ENCODE results near the gene KYNU.

KYNU gene

DNA sequence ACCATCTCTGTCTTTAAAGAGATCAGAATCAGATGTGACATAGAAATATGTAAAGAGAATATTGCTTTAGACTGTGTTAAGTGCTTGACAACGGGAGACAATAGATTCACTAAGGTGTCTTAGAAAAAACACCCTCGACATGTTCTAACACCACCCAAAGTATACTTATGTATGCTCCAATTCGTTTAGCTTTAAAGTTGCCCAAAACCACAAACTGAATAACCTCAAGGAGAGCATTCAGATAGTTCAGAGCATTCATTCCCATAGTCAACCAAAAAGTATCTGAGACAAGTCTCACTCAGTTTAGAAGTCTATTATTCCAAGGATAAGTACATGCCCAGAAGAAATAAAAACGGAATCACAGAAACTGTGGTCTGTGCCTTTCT lies 96.4 kb downstream of the KYNU start:
- no peaks in the 10 kb centered on the region for H3K27me3 Mint-ChIP-seq
- H3K4me1 Mint-ChIP-seq (ENCODE audit: low read depth): peaks cover 17% of the 10 kb centered on the region
- H3K4me3 Mint-ChIP-seq: no peak overlapping the region
- intact Hi-C loops (cut with micrococcal nuclease): no loop called here
- H3K27ac Mint-ChIP-seq: no peak overlapping the region
- no peaks in the 10 kb centered on the region for H3K9me3 Mint-ChIP-seq
- H3K36me3 Mint-ChIP-seq (ENCODE audit: low read depth): peaks cover 82% of the 10 kb centered on the region

GRCh38 chr2:142974288-142975024 lies 97.0 kb downstream of the KYNU start:
- no peaks in the 10 kb centered on the region for H3K27me3 Mint-ChIP-seq
- no peak overlapping the region for H3K4me3 Mint-ChIP-seq
- H3K9me3 Mint-ChIP-seq: no peaks in the 10 kb centered on the region
- H3K36me3 Mint-ChIP-seq (ENCODE audit: low read depth): peaks cover 81% of the 10 kb centered on the region
- intact Hi-C loops (cut with micrococcal nuclease): no loop called here
- peaks cover 21% of the 10 kb centered on the region for H3K4me1 Mint-ChIP-seq (ENCODE audit: low read depth)
- peak overlapping the region; percentile 39 for H3K27ac Mint-ChIP-seq

DNA sequence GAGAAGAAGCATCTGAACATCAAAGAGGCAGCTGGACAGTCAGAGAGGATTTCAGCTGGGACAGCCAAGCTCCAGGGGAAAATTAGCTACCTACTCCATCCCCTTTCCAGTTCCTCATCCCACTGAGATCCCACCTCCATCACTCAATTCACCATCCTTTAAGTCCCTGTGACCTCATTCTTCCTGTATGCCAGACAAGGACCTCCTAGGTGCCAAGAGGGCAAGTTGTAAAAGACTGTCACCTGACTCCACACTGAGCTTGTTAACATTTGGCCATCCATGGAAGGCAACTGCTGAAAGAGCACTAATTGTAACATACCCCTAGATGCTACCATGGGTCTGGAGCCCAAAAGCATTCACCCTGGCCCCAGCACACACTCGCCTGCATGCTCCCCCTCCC lies 97.8 kb downstream of the KYNU start:
- H3K27ac Mint-ChIP-seq: peak overlapping the region; percentile 39
- no peak overlapping the region for H3K4me3 Mint-ChIP-seq
- H3K27me3 Mint-ChIP-seq: no peaks in the 10 kb centered on the region
- peaks cover 23% of the 10 kb centered on the region for H3K4me1 Mint-ChIP-seq (ENCODE audit: low read depth)
- H3K36me3 Mint-ChIP-seq (ENCODE audit: low read depth): peaks cover 76% of the 10 kb centered on the region
- no peaks in the 10 kb centered on the region for H3K9me3 Mint-ChIP-seq
- intact Hi-C loops (cut with micrococcal nuclease): no loop called here

DNA sequence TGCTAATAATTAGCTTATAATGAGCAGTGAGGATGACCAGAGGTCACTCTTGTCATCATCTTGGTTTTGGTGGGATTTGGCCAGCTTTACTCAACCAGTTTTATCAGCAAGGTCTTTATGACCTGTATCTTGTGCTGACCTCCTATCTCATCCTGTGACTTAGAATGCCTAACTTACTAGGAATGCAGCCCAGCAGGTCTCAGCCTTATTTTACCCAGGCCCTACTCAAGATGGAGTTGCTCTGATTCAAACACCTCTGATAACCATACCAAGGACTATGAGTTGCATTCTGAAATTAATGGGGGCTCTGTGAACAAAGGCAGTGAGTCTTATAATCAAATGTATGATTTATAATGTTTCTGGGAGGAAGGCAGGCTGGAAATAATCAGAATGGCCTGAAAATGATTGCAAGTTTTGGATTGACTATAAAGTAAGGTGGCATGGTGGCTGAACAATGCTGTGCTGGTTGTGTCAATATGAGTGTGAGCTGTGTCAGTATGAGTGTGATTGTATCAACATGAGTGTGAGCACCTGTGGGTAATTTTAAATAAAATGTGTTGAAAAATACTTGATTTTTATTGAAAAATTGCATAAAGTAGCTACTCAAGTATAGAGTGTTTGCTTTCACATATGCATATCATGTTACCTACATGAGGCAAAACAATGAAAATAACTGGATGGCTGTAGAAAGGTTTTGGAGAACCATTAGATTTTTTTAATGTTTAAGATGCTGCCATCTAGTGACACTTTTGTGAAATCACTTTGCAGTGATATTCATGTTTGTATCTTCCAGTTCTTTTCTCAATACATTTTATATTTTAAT lies 103.0 kb downstream of the KYNU start:
- Mint-ChIP-seq H3K27ac (peak overlapping the region; percentile 26), H3K4me3 (no peak overlapping the region), H3K27me3 (no peaks in the 10 kb centered on the region), H3K4me1 (ENCODE audit: low read depth) (peaks cover 15% of the 10 kb centered on the region), H3K36me3 (ENCODE audit: low read depth) (peaks cover 39% of the 10 kb centered on the region), H3K9me3 (no peaks in the 10 kb centered on the region)
- intact Hi-C loops (cut with micrococcal nuclease): loop anchor here (10.0 kb wide), 1 partner anchor 186 kb away; no protein-coding TSS in a partner anchor

- Mint-ChIP-seq H3K4me1 (ENCODE audit: low read depth) (peaks cover 15% of the 10 kb centered on the region), H3K36me3 (ENCODE audit: low read depth) (peaks cover 33% of the 10 kb centered on the region), H3K27ac (no peak overlapping the region), H3K4me3 (no peak overlapping the region), H3K27me3 (no peaks in the 10 kb centered on the region), H3K9me3 (no peaks in the 10 kb centered on the region)
- intact Hi-C loops (cut with micrococcal nuclease): loop anchor here (10.0 kb wide), 1 partner anchor 186 kb away; no protein-coding TSS in a partner anchor
Observed at GRCh38 chr2:142981069-142981378, 103.6 kb downstream of the KYNU start.

- intact Hi-C loops (cut with micrococcal nuclease): loop anchor here (10.0 kb wide), 1 partner anchor 187 kb away; no protein-coding TSS in a partner anchor
- Mint-ChIP-seq H3K4me1 (ENCODE audit: low read depth) (peaks cover 15% of the 10 kb centered on the region), H3K36me3 (ENCODE audit: low read depth) (peaks cover 26% of the 10 kb centered on the region), H3K27ac (no peak overlapping the region), H3K4me3 (no peak overlapping the region), H3K9me3 (no peaks in the 10 kb centered on the region), H3K27me3 (no peaks in the 10 kb centered on the region)
Observed at GRCh38 chr2:142981756-142982155, 104.3 kb downstream of the KYNU start.

DNA sequence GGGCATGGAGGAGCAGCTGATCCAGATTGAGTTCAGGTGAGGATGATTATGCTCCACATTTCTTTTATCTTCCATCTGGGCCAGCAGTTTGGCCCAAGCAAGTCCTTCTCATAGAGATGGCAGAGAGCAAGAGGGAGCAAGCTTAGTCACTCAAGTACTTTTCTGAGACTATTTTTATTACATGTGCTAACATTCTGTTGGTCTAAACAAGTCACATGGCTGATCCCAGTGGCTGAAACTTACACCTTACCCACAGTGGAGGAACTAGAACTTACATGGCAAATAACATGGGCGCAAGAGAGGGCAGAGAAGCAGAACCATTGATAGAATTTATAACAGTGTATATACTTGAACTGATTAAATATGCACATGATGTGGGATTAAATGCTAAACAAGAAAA lies 105.7 kb downstream of the KYNU start:
- H3K9me3 Mint-ChIP-seq: no peaks in the 10 kb centered on the region
- no peak overlapping the region for H3K27ac Mint-ChIP-seq
- peaks cover 25% of the 10 kb centered on the region for H3K36me3 Mint-ChIP-seq (ENCODE audit: low read depth)
- H3K27me3 Mint-ChIP-seq: no peaks in the 10 kb centered on the region
- intact Hi-C loops (cut with micrococcal nuclease): loop anchor here (10.0 kb wide), 1 partner anchor 188 kb away; no protein-coding TSS in a partner anchor
- H3K4me1 Mint-ChIP-seq (ENCODE audit: low read depth): peaks cover 15% of the 10 kb centered on the region
- H3K4me3 Mint-ChIP-seq: no peak overlapping the region

GRCh38 chr2:142984657-142985056 lies 107.2 kb downstream of the KYNU start:
- peaks cover 26% of the 10 kb centered on the region for H3K36me3 Mint-ChIP-seq (ENCODE audit: low read depth)
- H3K27ac Mint-ChIP-seq: no peak overlapping the region
- peaks cover 19% of the 10 kb centered on the region for H3K4me1 Mint-ChIP-seq (ENCODE audit: low read depth)
- intact Hi-C loops (cut with micrococcal nuclease): loop anchor here (10.0 kb wide), 1 partner anchor 190 kb away; no protein-coding TSS in a partner anchor
- no peaks in the 10 kb centered on the region for H3K27me3 Mint-ChIP-seq
- H3K9me3 Mint-ChIP-seq: no peaks in the 10 kb centered on the region
- H3K4me3 Mint-ChIP-seq: no peak overlapping the region

DNA sequence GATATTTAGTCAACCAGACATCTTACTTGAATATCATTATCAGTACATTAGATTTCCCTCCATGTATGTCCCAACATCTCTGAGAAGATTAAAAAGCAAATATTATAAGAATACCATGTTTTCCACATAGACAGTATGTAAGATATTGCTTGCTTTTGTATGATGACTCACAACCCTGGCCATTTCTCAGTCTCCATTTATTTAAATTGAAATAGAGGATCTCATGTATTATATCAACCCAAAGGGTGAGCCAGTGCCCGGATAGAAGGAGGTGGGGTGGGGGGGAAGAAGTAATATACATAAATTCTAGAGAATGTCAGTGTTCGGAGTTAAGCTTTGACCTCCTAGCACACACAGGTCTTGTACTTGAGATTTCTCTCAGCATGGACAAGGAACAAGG lies 109.6 kb downstream of the KYNU start:
- H3K36me3 Mint-ChIP-seq (ENCODE audit: low read depth): peaks cover 35% of the 10 kb centered on the region
- no peak overlapping the region for H3K4me3 Mint-ChIP-seq
- H3K9me3 Mint-ChIP-seq: no peaks in the 10 kb centered on the region
- intact Hi-C loops (cut with micrococcal nuclease): loop anchor here (10.0 kb wide), 1 partner anchor 192 kb away; no protein-coding TSS in a partner anchor
- H3K27me3 Mint-ChIP-seq: no peaks in the 10 kb centered on the region
- peaks cover 14% of the 10 kb centered on the region for H3K4me1 Mint-ChIP-seq (ENCODE audit: low read depth)
- H3K27ac Mint-ChIP-seq: no peak overlapping the region

DNA sequence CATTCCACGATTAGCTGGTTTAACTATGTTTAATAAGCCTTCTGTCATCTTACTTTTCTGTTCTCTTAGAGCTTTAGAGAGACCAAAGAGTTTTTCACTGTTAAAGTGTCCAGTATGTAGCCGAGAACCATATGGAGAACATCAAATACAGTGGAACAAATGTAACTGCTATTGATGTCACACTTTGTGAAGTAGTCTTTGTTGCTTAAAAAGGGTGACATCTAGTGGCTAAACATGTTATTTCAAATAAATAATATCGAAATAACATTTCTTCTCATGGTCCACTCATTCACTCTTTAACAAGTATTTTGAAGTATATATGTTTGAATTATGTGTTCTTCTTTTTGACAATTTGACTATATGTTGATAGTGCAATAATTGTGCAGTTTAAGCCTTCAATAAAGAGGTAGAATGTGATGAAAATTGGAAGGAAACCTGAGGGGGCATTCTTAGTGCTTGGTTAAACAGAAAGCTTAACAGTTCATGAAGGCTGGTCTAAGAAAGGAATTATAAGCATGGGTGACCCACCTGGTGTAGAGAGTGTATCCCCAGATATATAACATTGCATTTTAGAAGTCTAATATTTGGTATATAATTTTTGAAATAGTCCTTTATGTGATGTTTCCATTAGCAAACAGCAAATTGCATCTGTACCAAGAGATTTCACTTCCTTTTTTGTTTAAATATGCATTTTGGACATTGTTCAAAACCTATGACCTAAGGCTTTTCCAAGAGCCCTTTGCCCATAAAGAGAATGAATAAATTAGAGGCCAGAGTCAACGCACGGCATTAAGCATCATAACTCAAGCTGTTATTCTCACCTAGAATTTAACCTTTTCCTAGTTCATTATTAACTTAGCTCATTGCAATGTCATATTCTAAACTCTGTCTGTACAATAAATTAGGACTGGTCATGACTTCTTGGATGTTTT lies 112.1 kb downstream of the KYNU start:
- Mint-ChIP-seq H3K36me3 (ENCODE audit: low read depth) (peaks cover 35% of the 10 kb centered on the region), H3K27me3 (no peaks in the 10 kb centered on the region), H3K9me3 (no peaks in the 10 kb centered on the region), H3K4me1 (ENCODE audit: low read depth) (peaks cover 9% of the 10 kb centered on the region), H3K4me3 (no peak overlapping the region), H3K27ac (no peak overlapping the region)
- intact Hi-C loops (cut with micrococcal nuclease): loop anchor here (2.0 to 10.0 kb wide), 2 partner anchors 195 to 307 kb away; no protein-coding TSS in a partner anchor

- H3K27ac Mint-ChIP-seq: no peak overlapping the region
- H3K9me3 Mint-ChIP-seq: no peaks in the 10 kb centered on the region
- intact Hi-C loops (cut with micrococcal nuclease): no loop called here
- no peaks in the 10 kb centered on the region for H3K27me3 Mint-ChIP-seq
- H3K4me1 Mint-ChIP-seq (ENCODE audit: low read depth): peaks cover 9% of the 10 kb centered on the region
- no peak overlapping the region for H3K4me3 Mint-ChIP-seq
- peaks cover 42% of the 10 kb centered on the region for H3K36me3 Mint-ChIP-seq (ENCODE audit: low read depth)
Observed at GRCh38 chr2:142991295-142991694, 113.8 kb downstream of the KYNU start.

DNA sequence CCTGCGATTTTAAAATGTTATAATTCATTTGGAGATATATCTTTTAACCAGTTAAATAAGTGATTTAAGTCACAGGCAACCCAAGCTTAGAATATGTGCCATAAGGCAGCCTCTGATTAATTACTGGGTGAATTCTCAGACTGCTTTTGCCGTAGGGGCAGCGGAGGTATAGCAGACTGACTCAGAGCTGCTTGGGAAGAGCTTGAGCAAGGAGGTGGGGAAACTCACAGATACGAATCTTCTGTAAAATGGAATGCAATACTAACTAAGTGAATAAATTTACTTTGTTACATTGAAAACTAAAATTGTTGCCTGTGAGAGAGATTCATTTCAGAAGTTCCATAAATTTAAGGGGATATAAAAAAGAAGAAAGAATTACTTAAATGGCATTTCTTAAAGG lies 115.4 kb downstream of the KYNU start:
- Mint-ChIP-seq H3K4me3 (no peak overlapping the region), H3K9me3 (no peaks in the 10 kb centered on the region), H3K27ac (no peak overlapping the region), H3K27me3 (no peaks in the 10 kb centered on the region), H3K36me3 (ENCODE audit: low read depth) (peaks cover 46% of the 10 kb centered on the region), H3K4me1 (ENCODE audit: low read depth) (peaks cover 9% of the 10 kb centered on the region)
- intact Hi-C loops (cut with micrococcal nuclease): no loop called here

GRCh38 chr2:142993771-142994170 lies 116.3 kb downstream of the KYNU start:
- Mint-ChIP-seq H3K27me3 (no peaks in the 10 kb centered on the region), H3K27ac (no peak overlapping the region), H3K36me3 (ENCODE audit: low read depth) (peaks cover 47% of the 10 kb centered on the region), H3K9me3 (no peaks in the 10 kb centered on the region), H3K4me1 (ENCODE audit: low read depth) (peaks cover 7% of the 10 kb centered on the region), H3K4me3 (no peak overlapping the region)
- intact Hi-C loops (cut with micrococcal nuclease): no loop called here
